ENCODE results near the gene NSRP1. TPM values are rescaled to one million over a fixed set of nuclear protein-coding genes. Genes with fewer than 3 reads are reported as not detected.

Gene NSRP1
- total RNA-seq, 2 experiments from 2014 or later, result 23.8 to 25.2 TPM

GRCh38 chr17:30161601-30162000 is 45.0 kb downstream of the NSRP1 start:
- peaks cover 0 to 8% of the 10 kb centered on the region in 2 experiments for H3K9me3 ChIP-seq (ENCODE audit: control insufficient read depth in 1 of 2, insufficient read depth in 1 of 2, low read length in 2 of 2)
- peaks cover 14% of the 10 kb centered on the region for H3K36me3 ChIP-seq (ENCODE audit: insufficient read depth, low read length)
- CTCF ChIA-PET, result no interaction called here
- no peak for TF ChIP-seq CTCF (IDR thresholded peaks at IDR 0.05)
- Mint-ChIP-seq H3K27ac (no peak overlapping the region), H3K4me3 (no peak overlapping the region), H3K4me1 (ENCODE audit: low read depth) (peaks cover 48% of the 10 kb centered on the region), H3K36me3 (ENCODE audit: low read depth) (peaks cover 82% of the 10 kb centered on the region), H3K9me3 (peaks cover 8% of the 10 kb centered on the region), H3K27me3 (no peaks in the 10 kb centered on the region)
- POLR2A ChIA-PET, result no interaction called here
- no peak overlapping the region for H3K4me3 ChIP-seq (ENCODE audit: low read length)
- intact Hi-C loops (cut with DNase I, micrococcal nuclease), result no loop called here
- ATAC-seq (ENCODE audit: poor library complexity) (no peak), DNase-seq (no peak)
- no peak overlapping the region for H3K27ac ChIP-seq (ENCODE audit: low read depth in 1 of 2, low read length in 2 of 2)
- H3K4me1 ChIP-seq (ENCODE audit: insufficient read depth, low read length), result no peaks in the 10 kb centered on the region
- H3K27me3 ChIP-seq (ENCODE audit: control insufficient read depth in 1 of 2, insufficient read depth in 2 of 2, low read length in 2 of 2), result no peaks in the 10 kb centered on the region

- no peaks in the 10 kb centered on the region for H3K4me1 ChIP-seq (ENCODE audit: insufficient read depth, low read length)
- ATAC-seq (ENCODE audit: poor library complexity) (no peak), DNase-seq (no peak)
- Mint-ChIP-seq H3K36me3 (ENCODE audit: low read depth) (peaks cover 62% of the 10 kb centered on the region), H3K9me3 (peaks cover 8% of the 10 kb centered on the region), H3K4me3 (no peak overlapping the region), H3K27ac (no peak overlapping the region), H3K27me3 (no peaks in the 10 kb centered on the region), H3K4me1 (ENCODE audit: low read depth) (peaks cover 24% of the 10 kb centered on the region)
- no peak for TF ChIP-seq CTCF (IDR thresholded peaks at IDR 0.05)
- no peak overlapping the region for H3K4me3 ChIP-seq (ENCODE audit: low read length)
- ChIA-PET POLR2A (no interaction called here), CTCF (no interaction called here)
- peaks cover 0 to 8% of the 10 kb centered on the region in 2 experiments for H3K9me3 ChIP-seq (ENCODE audit: control insufficient read depth in 1 of 2, insufficient read depth in 1 of 2, low read length in 2 of 2)
- peaks cover 13% of the 10 kb centered on the region for H3K36me3 ChIP-seq (ENCODE audit: insufficient read depth, low read length)
- no peaks in the 10 kb centered on the region for H3K27me3 ChIP-seq (ENCODE audit: control insufficient read depth in 1 of 2, insufficient read depth in 2 of 2, low read length in 2 of 2)
- no peak overlapping the region for H3K27ac ChIP-seq (ENCODE audit: low read depth in 1 of 2, low read length in 2 of 2)
- intact Hi-C loops (cut with DNase I, micrococcal nuclease), result no loop called here
Measured at GRCh38 chr17:30164531-30164930, 47.9 kb downstream of the NSRP1 start.

GRCh38 chr17:30165147-30165546 is 48.5 kb downstream of the NSRP1 start:
- DNase-seq, result no peak
- H3K36me3 Mint-ChIP-seq (ENCODE audit: low read depth), result peaks cover 57% of the 10 kb centered on the region
- Histone ChIP-seq H3K27ac (ENCODE audit: low read depth in 1 of 2, low read length in 2 of 2) (no peak overlapping the region), H3K9me3 (ENCODE audit: control insufficient read depth in 1 of 2, insufficient read depth in 1 of 2, low read length in 2 of 2) (peaks cover 0 to 4% of the 10 kb centered on the region in 2 experiments), H3K4me1 (ENCODE audit: insufficient read depth, low read length) (no peaks in the 10 kb centered on the region), H3K27me3 (ENCODE audit: control insufficient read depth in 1 of 2, insufficient read depth in 2 of 2, low read length in 2 of 2) (no peaks in the 10 kb centered on the region), H3K36me3 (ENCODE audit: insufficient read depth, low read length) (peaks cover 13% of the 10 kb centered on the region), H3K4me3 (ENCODE audit: low read length) (no peak overlapping the region)
- no peak overlapping the region for H3K27ac Mint-ChIP-seq
- ChIA-PET CTCF (no interaction called here), POLR2A (no interaction called here)
- peaks cover 19% of the 10 kb centered on the region for H3K4me1 Mint-ChIP-seq (ENCODE audit: low read depth)
- no peak for ATAC-seq (ENCODE audit: poor library complexity)
- intact Hi-C loops (cut with DNase I, micrococcal nuclease), result no loop called here
- H3K9me3 Mint-ChIP-seq, result peaks cover 3% of the 10 kb centered on the region
- H3K27me3 Mint-ChIP-seq, result no peaks in the 10 kb centered on the region
- TF ChIP-seq CTCF (IDR thresholded peaks at IDR 0.05), result no peak
- no peak overlapping the region for H3K4me3 Mint-ChIP-seq

All from CD4-positive, alpha-beta T cell (primary cell).